H1 (cell line): ENCODE results near the gene RERGL. TPM values are rescaled to one million over a fixed set of nuclear protein-coding genes. Genes with fewer than 3 reads are reported as not detected.

ENCODE experiments used
- CTCF ChIA-PET: fragments of 300-600 bp; sonication (Branson Sonifier 250); formaldehyde crosslinking; loops from one replicate; lab custom pipeline; 2021; ENCODE audit not compliant: partially characterized antibody; lab: Charles Lee
- POLR2A ChIA-PET: fragments of 300-600 bp; sonication (Branson Sonifier 250); formaldehyde crosslinking; loops from one replicate; lab custom pipeline; 2021; ENCODE audit warnings: inconsistent platforms; ENCODE audit not compliant: partially characterized antibody; lab: Charles Lee
- DNase-seq, 2 experiments: peaks; one replicate each; pipeline versions ENCODE4 v3.0.0 to v3.0.0-alpha.2; 2010 to 2022; ENCODE audit warnings: low spot score in 2 of 2, low read depth in 1 of 2, mixed read lengths in 1 of 2
- FAIRE-seq: peaks from 2 replicates; lab custom pipeline; 2011; peaks lifted over from hg19 to GRCh38; lab: Jason Lieb, UNC
- H2AFZ ChIP-seq: 2 replicates; pipeline ENCODE4 v1.8.1; 2012; ENCODE audit warnings: low read length, inconsistent platforms
- H2AK5ac ChIP-seq: 2 replicates; pipeline ENCODE4 v1.6.1; 2013; ENCODE audit warnings: low read depth, low read length
- H2BK120ac ChIP-seq: replicated peaks from 2 replicates; pipeline ENCODE3; 2013; ENCODE audit warnings: low read depth, low read length, inconsistent platforms
- H2BK12ac ChIP-seq: 2 replicates; pipeline ENCODE4 v1.6.1; 2013; ENCODE audit warnings: low read depth, low read length
- H2BK15ac ChIP-seq: 2 replicates; pipeline ENCODE4 v1.6.1; 2013; ENCODE audit warnings: low read length
- H2BK20ac ChIP-seq: 2 replicates; pipeline ENCODE4 v1.6.1; 2013; ENCODE audit warnings: low read length
- H2BK5ac ChIP-seq: 2 replicates; pipeline ENCODE4 v1.6.1; 2013; ENCODE audit warnings: low read depth, low read length
- H3K14ac ChIP-seq: 2 replicates; pipeline ENCODE4 v1.6.1; 2013; ENCODE audit warnings: inconsistent platforms; ENCODE audit not compliant: insufficient read length
- H3K18ac ChIP-seq: 2 replicates; pipeline ENCODE4 v1.6.1; 2013; ENCODE audit warnings: low read length; ENCODE audit errors: extremely low read depth
- H3K23ac ChIP-seq: 2 replicates; pipeline ENCODE4 v1.6.1; 2013; ENCODE audit warnings: inconsistent platforms; ENCODE audit not compliant: insufficient read length
- H3K23me2 ChIP-seq: 2 replicates; pipeline ENCODE4 v1.6.1; 2013; ENCODE audit warnings: low read depth, low read length
- H3K27ac ChIP-seq: 2 replicates; pipeline ENCODE4 v1.6.1; 2011; ENCODE audit warnings: low read depth, low read length, inconsistent platforms
- H3K27me3 ChIP-seq, 4 experiments: replicated peaks in 1 of 4; 1 replicate in 1 of 4; 2 replicates in 3 of 4; pipeline versions ENCODE4 v1.6.1 to v1.8.1; 2011 to 2013; ENCODE audit warnings: low read length in 3 of 4, mild to moderate bottlenecking in 3 of 4, inconsistent platforms in 2 of 4, mixed read lengths in 2 of 4, moderate library complexity in 1 of 4; ENCODE audit not compliant: control insufficient read depth in 3 of 4, insufficient read depth in 3 of 4; ENCODE audit errors: extremely low read depth in 1 of 4
- H3K36me3 ChIP-seq, 4 experiments: 2 replicates each; pipeline versions ENCODE4 v1.6.1 to v1.8.1; 2011 to 2013; ENCODE audit warnings: mild to moderate bottlenecking in 4 of 4, low read length in 3 of 4, moderate library complexity in 2 of 4, control low read depth in 1 of 4, inconsistent platforms in 1 of 4; ENCODE audit not compliant: insufficient read depth in 4 of 4, control insufficient read depth in 2 of 4
- H3K4ac ChIP-seq: replicated peaks from 2 replicates; pipeline ENCODE3; 2013; ENCODE audit warnings: low read length, low read depth, mixed read lengths, inconsistent platforms; ENCODE audit not compliant: insufficient read length
- H3K4me1 ChIP-seq, 4 experiments: replicated peaks in 1 of 4; 1 replicate in 1 of 4; 2 replicates in 3 of 4; pipeline versions ENCODE4 v1.6.1 to v1.8.1; 2011 to 2013; ENCODE audit warnings: low read length in 3 of 4, inconsistent platforms in 2 of 4, mixed read lengths in 1 of 4; ENCODE audit not compliant: insufficient read depth in 4 of 4, control insufficient read depth in 3 of 4
- H3K4me2 ChIP-seq, 2 experiments: 2 replicates each; pipeline versions ENCODE4 v1.6.1 to v1.8.1; 2011 to 2013; ENCODE audit warnings: low read depth in 2 of 2, low read length in 2 of 2, control low read depth in 1 of 2, inconsistent platforms in 1 of 2, mild to moderate bottlenecking in 1 of 2; ENCODE audit not compliant: insufficient read depth in 1 of 2
- H3K4me3 ChIP-seq, 4 experiments: fragments of 200-600, 300-600 bp in 1 of 4; sonication (generic), shearing (Covaris generic), sonication (Bioruptor Twin) in 1 of 4; 2 replicates each; pipeline versions ENCODE4 v1.5.1 to v1.8.1; 2011 to 2016; ENCODE audit warnings: low read length in 4 of 4, low read depth in 3 of 4, control low read depth in 2 of 4, inconsistent platforms in 2 of 4, mild to moderate bottlenecking in 2 of 4, mixed read lengths in 1 of 4, moderate library complexity in 1 of 4; ENCODE audit not compliant: insufficient read depth in 2 of 4; ENCODE audit errors: extremely low read depth in 1 of 4
- H3K56ac ChIP-seq: replicated peaks from 2 replicates; pipeline ENCODE3; 2013; ENCODE audit warnings: low read depth, mild to moderate bottlenecking, mixed read lengths, low read length, inconsistent platforms; ENCODE audit not compliant: insufficient read length
- H3K79me1 ChIP-seq: 2 replicates; pipeline ENCODE4 v1.6.1; 2013; ENCODE audit warnings: low read depth, low read length, control low read depth
- H3K79me2 ChIP-seq, 2 experiments: 2 replicates each; pipeline versions ENCODE4 v1.6.1 to v1.8.1; 2012 to 2013; ENCODE audit warnings: low read length in 2 of 2, mild to moderate bottlenecking in 2 of 2, inconsistent platforms in 1 of 2; ENCODE audit not compliant: insufficient read depth in 2 of 2, control insufficient read depth in 1 of 2
- H3K9ac ChIP-seq, 4 experiments: replicated peaks in 1 of 4; 1 replicate in 1 of 4; 2 replicates in 3 of 4; pipeline versions ENCODE4 v1.6.1 to v1.8.1; 2011 to 2013; ENCODE audit warnings: low read depth in 3 of 4, low read length in 3 of 4, control low read depth in 2 of 4, mild to moderate bottlenecking in 2 of 4, moderate library complexity in 2 of 4, inconsistent platforms in 1 of 4; ENCODE audit errors: extremely low read depth in 1 of 4
- H3K9me3 ChIP-seq, 2 experiments: 2 replicates each; pipeline versions ENCODE4 v1.6.1 to v1.8.1; 2012 to 2013; ENCODE audit warnings: mild to moderate bottlenecking in 2 of 2, moderate library complexity in 2 of 2, control low read depth in 1 of 2, inconsistent platforms in 1 of 2, low read depth in 1 of 2, low read length in 1 of 2, mixed read lengths in 1 of 2; ENCODE audit not compliant: insufficient read depth in 2 of 2
- H4K20me1 ChIP-seq, 2 experiments: replicated peaks in 1 of 2; 2 replicates each; pipeline versions ENCODE3 to v1.8.1; 2011 to 2013; ENCODE audit warnings: inconsistent platforms in 2 of 2, low read length in 2 of 2, mild to moderate bottlenecking in 1 of 2; ENCODE audit not compliant: insufficient read depth in 2 of 2, control insufficient read depth in 1 of 2
- H4K5ac ChIP-seq: 2 replicates; pipeline ENCODE4 v1.6.1; 2013; ENCODE audit warnings: low read length, low read depth, mixed read lengths, inconsistent platforms; ENCODE audit not compliant: insufficient read length
- H4K8ac ChIP-seq: 2 replicates; pipeline ENCODE4 v1.8.0; 2013; ENCODE audit warnings: mild to moderate bottlenecking, moderate library complexity, low read length, inconsistent platforms; ENCODE audit not compliant: insufficient read depth; ENCODE audit errors: extremely low read depth
- H4K91ac ChIP-seq: replicated peaks from 2 replicates; pipeline ENCODE3; 2013; ENCODE audit warnings: low read length, mixed read lengths, inconsistent platforms; ENCODE audit not compliant: insufficient read length
- ASH2L ChIP-seq: fragments of 200-600, 300-600 bp; sonication (generic); IDR thresholded peaks from one replicate; pipeline ENCODE4 v1.7.1; 2017; ENCODE audit warnings: low read length
- ATF2 ChIP-seq: IDR thresholded peaks from 2 replicates; pipeline ENCODE4 v1.6.1; 2012; ENCODE audit warnings: low read length, inconsistent platforms
- BRCA1 ChIP-seq: IDR thresholded peaks from 2 replicates; pipeline ENCODE4 v1.6.1; 2012; ENCODE audit warnings: low read depth, low read length, improper control_type of control experiment
- CHD2 ChIP-seq: IDR thresholded peaks from 2 replicates; pipeline ENCODE4 v1.6.1; 2012; ENCODE audit warnings: low read length, improper control_type of control experiment
- HDAC2 ChIP-seq, 2 experiments: fragments of 300-600 bp in 1 of 2; sonication (generic) in 1 of 2; IDR thresholded peaks; 2 replicates each; pipeline ENCODE4 v1.6.1; 2011 to 2012; ENCODE audit warnings: low read depth in 2 of 2, low read length in 2 of 2, mild to moderate bottlenecking in 2 of 2, moderate library complexity in 2 of 2, borderline replicate concordance in 1 of 2, inconsistent platforms in 1 of 2
- KDM5A ChIP-seq: fragments of 200-600 bp; IDR thresholded peaks from 2 replicates; pipeline ENCODE4 v1.7.1; 2012; ENCODE audit warnings: mild to moderate bottlenecking, low read length, inconsistent platforms, mixed read lengths
- NANOG ChIP-seq: IDR thresholded peaks from 2 replicates; pipeline ENCODE4 v1.6.1; 2011; ENCODE audit warnings: low read length, low read depth, mild to moderate bottlenecking, inconsistent platforms; ENCODE audit not compliant: insufficient read depth, poor library complexity, severe bottlenecking
- SAP30 ChIP-seq: fragments of 300-600 bp; sonication (generic); IDR thresholded peaks from 2 replicates; pipeline ENCODE4 v1.7.1; 2012; ENCODE audit warnings: low read length, moderate library complexity, mild to moderate bottlenecking, inconsistent platforms; ENCODE audit not compliant: insufficient read depth, insufficient replicate concordance
- SUZ12 ChIP-seq: fragments of 200-600 bp; sonication (generic); IDR thresholded peaks from 2 replicates; pipeline ENCODE4 v1.6.1; 2012; ENCODE audit warnings: mild to moderate bottlenecking, inconsistent platforms, low read length, moderate library complexity, mixed read lengths
- TAF1 ChIP-seq: IDR thresholded peaks from 2 replicates; pipeline ENCODE4 v1.6.1; 2011; ENCODE audit warnings: mild to moderate bottlenecking, low read depth, low read length
- TBP ChIP-seq: IDR thresholded peaks from 2 replicates; pipeline ENCODE4 v1.6.1; 2011; ENCODE audit warnings: low read depth, low read length, improper control_type of control experiment
- YY1 ChIP-seq: IDR thresholded peaks from 2 replicates; pipeline ENCODE4 v1.6.1; 2011; ENCODE audit warnings: low read depth, mild to moderate bottlenecking, low read length
- WGBS, 2 experiments: shearing (Covaris generic) in 1 of 2; methylation state at CpG; one replicate each; pipeline versions ENCODE4 v1.1.6 to v1.1.7; 2013 to 2015; ENCODE audit warnings: low lambda C conversion rate in 2 of 2, mixed read lengths in 2 of 2, inconsistent platforms in 1 of 2, low coverage in 1 of 2, missing lambda C conversion rate in 1 of 2; ENCODE audit not compliant: insufficient replicate concordance in 2 of 2, insufficient coverage in 1 of 2, insufficient read length in 1 of 2; ENCODE audit errors: extremely low coverage in 1 of 2, missing lambda C conversion rate in 1 of 2; 5-methylcytosine and 5-hydroxymethylcytosine counted together
- polyA plus RNA-seq, 7 experiments: library from polyadenylated mRNA; depleted of rRNA in 3 of 7; stranded (reverse) in 5 of 7; unstranded in 2 of 7; fragments of >200 nt in 5 of 7; fragments of 200-250 nt in 2 of 7; gene quantifications; 1 replicate in 5 of 7; 2 replicates in 1 of 7; 4 replicates in 1 of 7; pipeline versions ENCODE4 v1.2.1 to v1.2.3, GENCODE V29; 2011 to 2013; ENCODE audit warnings: missing spikeins in 2 of 7, mixed read lengths in 2 of 7
- total RNA-seq: library from RNA; stranded (reverse); fragmentation: NEBNext Ultra II Directional; extraction: Animal tissue kit (Norgen Biotek cat#: 25700); gene quantifications from 2 replicates; pipeline ENCODE4 v1.2.1, GENCODE V29; 2021

RERGL gene
- total and polyA plus RNA-seq, 2 of the 8 experiments (the other 6 are each of a cell fraction or from before 2014, with no cell fraction given): not detected

GRCh38 chr12:18123707-18124106, 33.7 kb upstream of the RERGL start:
- Histone ChIP-seq H3K79me2 (no peaks in the 10 kb centered on the region), H3K56ac (no peak overlapping the region), H4K8ac (no peak overlapping the region), H4K5ac (no peak overlapping the region), H3K18ac (no peak overlapping the region), H3K4me1 (no peaks in the 10 kb centered on the region), H2BK120ac (no peak overlapping the region), H2BK12ac (no peak overlapping the region), H2BK5ac (no peak overlapping the region), H4K20me1 (no peaks in the 10 kb centered on the region), H4K91ac (no peak overlapping the region), H3K4ac (no peak overlapping the region), H3K4me3 (no peak overlapping the region), H3K4me2 (no peak overlapping the region), H3K14ac (no peak overlapping the region), H3K36me3 (no peaks in the 10 kb centered on the region), H2BK15ac (no peak overlapping the region), H3K9me3 (peaks cover 12 to 14% of the 10 kb centered on the region in 2 experiments; a peak in 3 of 4 replicates), H3K9ac (no peak overlapping the region), H2AK5ac (no peak overlapping the region), H3K79me1 (no peaks in the 10 kb centered on the region), H3K23me2 (no peaks in the 10 kb centered on the region), H3K27me3 (no peaks in the 10 kb centered on the region), H3K23ac (no peak overlapping the region), H2BK20ac (no peak overlapping the region), H3K27ac (no peak overlapping the region), H2AFZ (peak overlapping the region; percentile 49; the same call in 1 of the 2 replicates)
- DNase-seq: no peak
- POLR2A ChIA-PET: no interaction called here
- WGBS, 2 experiments: 86% methylated on average over 5 of the region's 5 CpGs; no CpG with 5 or more reads in 1 of the 2 experiments
- no peak for TF ChIP-seq TBP
- TF ChIP-seq BRCA1: no peak
- TF ChIP-seq TAF1: no peak
- TF ChIP-seq HDAC2 (IDR thresholded peaks at IDR 0.05; ENCODE audit: borderline replicate concordance in 1 of 2, low read depth in 2 of 2, low read length in 2 of 2): no peak
- no peak for TF ChIP-seq KDM5A
- TF ChIP-seq SUZ12: no peak
- no peak for TF ChIP-seq YY1
- no peak for TF ChIP-seq NANOG
- no peak for TF ChIP-seq SAP30
- TF ChIP-seq ASH2L: no peak
- TF ChIP-seq CHD2: no peak
- TF ChIP-seq ATF2: no peak
- CTCF ChIA-PET: interaction anchor here (0.6 kb wide), 1 partner anchor 113 kb away, joined by 3 read pairs; no protein-coding TSS in a partner anchor
- no peak for FAIRE-seq
